ENCODE data around the gene NELFCD.

GRCh38 chr20:58942549-58942948 lies 38.5 kb upstream of the NELFCD start:
- TF ChIP-seq, protein P1, sequence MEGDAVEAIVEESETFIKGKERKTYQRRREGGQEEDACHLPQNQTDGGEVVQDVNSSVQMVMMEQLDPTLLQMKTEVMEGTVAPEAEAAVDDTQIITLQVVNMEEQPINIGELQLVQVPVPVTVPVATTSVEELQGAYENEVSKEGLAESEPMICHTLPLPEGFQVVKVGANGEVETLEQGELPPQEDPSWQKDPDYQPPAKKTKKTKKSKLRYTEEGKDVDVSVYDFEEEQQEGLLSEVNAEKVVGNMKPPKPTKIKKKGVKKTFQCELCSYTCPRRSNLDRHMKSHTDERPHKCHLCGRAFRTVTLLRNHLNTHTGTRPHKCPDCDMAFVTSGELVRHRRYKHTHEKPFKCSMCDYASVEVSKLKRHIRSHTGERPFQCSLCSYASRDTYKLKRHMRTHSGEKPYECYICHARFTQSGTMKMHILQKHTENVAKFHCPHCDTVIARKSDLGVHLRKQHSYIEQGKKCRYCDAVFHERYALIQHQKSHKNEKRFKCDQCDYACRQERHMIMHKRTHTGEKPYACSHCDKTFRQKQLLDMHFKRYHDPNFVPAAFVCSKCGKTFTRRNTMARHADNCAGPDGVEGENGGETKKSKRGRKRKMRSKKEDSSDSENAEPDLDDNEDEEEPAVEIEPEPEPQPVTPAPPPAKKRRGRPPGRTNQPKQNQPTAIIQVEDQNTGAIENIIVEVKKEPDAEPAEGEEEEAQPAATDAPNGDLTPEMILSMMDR (IDR thresholded peaks at IDR 0.05; ENCODE audit: poor library complexity, severe bottlenecking), result no peak
- TF ChIP-seq, protein P2, sequence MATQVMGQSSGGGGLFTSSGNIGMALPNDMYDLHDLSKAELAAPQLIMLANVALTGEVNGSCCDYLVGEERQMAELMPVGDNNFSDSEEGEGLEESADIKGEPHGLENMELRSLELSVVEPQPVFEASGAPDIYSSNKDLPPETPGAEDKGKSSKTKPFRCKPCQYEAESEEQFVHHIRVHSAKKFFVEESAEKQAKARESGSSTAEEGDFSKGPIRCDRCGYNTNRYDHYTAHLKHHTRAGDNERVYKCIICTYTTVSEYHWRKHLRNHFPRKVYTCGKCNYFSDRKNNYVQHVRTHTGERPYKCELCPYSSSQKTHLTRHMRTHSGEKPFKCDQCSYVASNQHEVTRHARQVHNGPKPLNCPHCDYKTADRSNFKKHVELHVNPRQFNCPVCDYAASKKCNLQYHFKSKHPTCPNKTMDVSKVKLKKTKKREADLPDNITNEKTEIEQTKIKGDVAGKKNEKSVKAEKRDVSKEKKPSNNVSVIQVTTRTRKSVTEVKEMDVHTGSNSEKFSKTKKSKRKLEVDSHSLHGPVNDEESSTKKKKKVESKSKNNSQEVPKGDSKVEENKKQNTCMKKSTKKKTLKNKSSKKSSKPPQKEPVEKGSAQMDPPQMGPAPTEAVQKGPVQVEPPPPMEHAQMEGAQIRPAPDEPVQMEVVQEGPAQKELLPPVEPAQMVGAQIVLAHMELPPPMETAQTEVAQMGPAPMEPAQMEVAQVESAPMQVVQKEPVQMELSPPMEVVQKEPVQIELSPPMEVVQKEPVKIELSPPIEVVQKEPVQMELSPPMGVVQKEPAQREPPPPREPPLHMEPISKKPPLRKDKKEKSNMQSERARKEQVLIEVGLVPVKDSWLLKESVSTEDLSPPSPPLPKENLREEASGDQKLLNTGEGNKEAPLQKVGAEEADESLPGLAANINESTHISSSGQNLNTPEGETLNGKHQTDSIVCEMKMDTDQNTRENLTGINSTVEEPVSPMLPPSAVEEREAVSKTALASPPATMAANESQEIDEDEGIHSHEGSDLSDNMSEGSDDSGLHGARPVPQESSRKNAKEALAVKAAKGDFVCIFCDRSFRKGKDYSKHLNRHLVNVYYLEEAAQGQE (IDR thresholded peaks at IDR 0.05; ENCODE audit: borderline replicate concordance), result no peak
- TF ChIP-seq EZH2 (IDR thresholded peaks at IDR 0.05; ENCODE audit: borderline replicate concordance, insufficient read depth, low read length, poor library complexity, severe bottlenecking) (no peak), EP300 (conservative IDR thresholded peaks at IDR 0.05; ENCODE audit: poor library complexity, severe bottlenecking) (no peak), RAD21 (conservative IDR thresholded peaks at IDR 0.05) (no peak), POLR2AphosphoS5 (IDR thresholded peaks at IDR 0.05) (no peak)
